Hematopoietic multipotent progenitor cell treated with erythropoietin and hydrocortisone succinate and interleukin-3 and kit ligand, for 6 days (in vitro differentiated cells): ENCODE measurements around the gene PSMC3IP.
"Not testable (repeated sequence)": the region's sequence is repeated elsewhere in the genome, so short reads cannot be mapped to it uniquely, and the experiment has no call there.

ENCODE experiments used
- DNase-seq: peaks from one replicate; pipeline ENCODE4 v3.0.0-alpha.2; 2015

The PSMC3IP gene, protein sequence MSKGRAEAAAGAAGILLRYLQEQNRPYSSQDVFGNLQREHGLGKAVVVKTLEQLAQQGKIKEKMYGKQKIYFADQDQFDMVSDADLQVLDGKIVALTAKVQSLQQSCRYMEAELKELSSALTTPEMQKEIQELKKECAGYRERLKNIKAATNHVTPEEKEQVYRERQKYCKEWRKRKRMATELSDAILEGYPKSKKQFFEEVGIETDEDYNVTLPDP

DNA sequence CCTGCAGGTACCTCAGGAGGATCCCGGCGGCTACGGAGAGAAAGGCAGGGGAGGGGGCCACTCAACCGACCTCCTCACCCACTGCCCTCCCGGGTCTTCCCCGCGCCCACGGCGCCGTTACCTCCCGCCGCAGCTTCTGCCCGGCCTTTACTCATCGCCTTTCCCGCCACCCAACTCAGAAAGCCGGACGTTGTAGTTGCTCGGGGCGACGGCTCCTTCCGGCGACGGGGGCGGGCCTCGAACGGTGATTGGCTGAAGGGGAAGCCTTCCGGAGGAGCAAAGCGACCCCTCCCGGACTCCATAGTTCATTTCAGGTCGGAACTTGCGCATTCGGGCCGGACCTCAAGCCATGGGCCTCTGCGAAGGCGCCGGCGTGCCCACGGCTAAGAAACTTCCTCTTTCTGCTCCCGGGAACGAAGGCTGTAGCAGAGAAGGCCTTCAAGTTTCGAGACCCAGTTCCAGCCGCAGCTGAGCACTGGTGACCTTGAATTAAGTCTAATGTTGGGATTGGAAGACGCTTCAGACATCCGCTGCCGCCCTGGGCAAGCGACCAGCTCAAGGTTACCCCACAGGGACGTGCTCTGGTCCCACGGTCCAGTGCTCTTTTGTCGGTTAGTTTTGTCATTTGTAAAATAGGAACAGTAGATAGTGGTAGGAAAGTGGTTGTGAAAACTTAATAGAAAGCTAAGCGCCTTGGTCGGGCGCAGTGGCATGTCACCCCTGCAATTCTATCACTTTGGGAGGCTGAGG lies at the start of gene PSMC3IP:
TSS of gene PSMC3IP (minus strand) at position 198 of the 750 bp plus-strand sequence. CDS start at position 155, 43 bp downstream.
- DNase-seq, result peak; percentile 98

DNA sequence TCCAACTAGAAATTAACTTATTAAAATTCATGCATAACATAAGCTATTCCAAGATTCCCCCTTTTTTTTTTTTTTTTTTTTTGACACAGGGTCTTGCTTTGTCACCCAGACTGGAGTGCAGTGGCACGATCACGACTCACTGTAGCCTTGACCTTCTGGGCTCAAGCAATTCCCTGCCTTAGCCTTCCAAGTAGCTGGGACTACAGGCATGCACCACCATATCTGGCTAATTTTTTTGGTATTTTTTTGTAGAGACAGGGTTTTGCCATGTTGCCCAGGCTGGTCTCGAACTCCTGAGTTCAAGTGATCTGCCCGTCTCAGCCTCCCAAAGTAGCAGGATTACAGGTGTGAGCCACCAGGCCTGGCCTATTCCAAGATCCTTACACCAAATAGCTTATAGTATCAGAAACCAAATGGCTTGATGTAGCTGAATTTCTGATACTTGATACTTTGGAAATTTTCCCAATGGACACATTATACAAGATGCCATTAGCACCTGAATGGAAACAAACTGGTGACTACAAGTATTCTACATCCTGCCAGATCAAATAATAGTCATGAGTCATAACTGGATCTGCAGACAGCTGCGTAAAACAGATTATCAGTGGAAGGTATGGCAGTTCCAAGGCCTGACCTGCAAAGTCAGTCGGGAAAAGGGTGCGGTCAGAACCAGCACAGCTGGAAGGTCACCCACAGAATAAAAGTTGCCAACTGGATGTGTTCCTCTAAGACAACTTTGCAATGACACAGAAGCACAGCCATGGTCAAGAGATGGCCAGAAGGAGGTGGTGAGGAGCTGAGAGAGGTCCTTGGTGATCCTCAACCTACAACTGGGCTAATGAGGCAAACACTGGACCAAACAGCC lies 46.4 kb upstream of the PSMC3IP start:
- peak; percentile 95 for DNase-seq

DNA sequence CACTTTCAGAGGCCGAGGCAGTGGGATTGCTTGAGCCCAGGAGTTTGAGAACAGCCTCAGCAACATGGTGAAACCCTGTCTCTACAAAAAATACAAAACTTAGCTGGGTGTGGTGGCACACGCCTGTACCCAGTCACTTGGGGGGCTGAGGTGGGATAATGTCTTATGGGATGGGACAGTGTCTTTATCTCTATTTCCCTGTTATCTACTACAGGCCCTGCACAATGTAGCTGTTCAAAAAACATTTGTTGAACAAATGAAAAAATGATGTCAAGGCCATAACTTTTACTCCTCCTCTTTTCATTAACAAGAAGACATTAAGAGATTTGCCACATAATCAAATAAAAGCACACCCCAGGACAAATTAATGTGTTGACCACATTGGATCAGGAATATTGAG lies 45.7 kb upstream of the PSMC3IP start:
- DNase-seq, result peak; percentile 75

DNA sequence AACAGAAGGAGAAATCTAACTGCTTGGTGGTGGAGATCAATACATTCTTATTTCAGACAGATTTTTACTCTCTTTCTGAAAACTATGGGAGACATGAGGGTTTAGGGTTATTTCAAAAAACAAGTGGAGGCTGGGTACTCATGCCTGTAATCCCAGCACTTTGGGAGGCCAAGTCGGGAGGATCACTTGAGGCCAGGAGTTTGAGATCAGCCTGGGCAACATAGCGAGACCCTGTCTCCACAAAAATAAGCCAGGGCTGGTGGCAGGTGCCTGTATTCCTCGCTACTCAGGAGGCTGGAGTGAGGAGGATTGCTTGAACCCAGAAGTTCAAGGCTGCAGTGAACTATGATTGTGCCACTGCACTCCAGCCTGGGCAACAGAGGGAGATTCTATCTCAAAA lies 44.5 kb upstream of the PSMC3IP start:
- not testable (repeated sequence) for DNase-seq

DNA sequence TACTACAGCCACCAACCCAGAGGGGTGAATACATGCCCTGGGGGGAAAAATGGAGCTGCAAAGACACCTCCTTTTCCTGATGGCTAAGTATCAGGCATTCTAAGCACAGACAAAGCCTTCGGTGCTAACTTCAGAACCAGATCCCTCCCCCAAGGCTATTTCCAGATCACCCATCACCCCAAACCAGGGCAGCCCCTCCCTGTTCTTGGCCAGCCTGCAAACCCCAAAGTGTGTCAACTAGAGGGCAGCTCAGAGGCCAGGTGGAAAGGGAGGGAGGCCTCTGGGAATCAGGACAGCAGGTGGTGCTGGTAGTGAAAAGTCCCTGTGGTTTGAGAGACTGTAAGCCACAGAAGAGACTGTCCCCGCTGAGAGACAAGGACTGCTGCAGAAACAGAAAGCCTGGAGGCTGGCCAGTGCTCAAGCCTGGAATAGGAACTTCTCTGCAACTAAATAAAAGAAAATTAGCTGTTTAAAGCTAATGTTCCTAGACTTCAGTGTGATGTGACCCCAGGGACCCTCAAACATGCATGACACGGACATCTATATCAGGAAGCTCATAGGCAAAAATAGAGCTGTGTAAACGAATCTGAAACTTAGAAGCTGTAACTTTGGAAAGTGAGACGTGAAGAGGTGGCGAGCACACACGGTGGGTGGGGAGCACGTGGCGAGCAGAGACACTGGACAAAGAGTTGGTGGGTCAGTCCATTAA lies 41.1 kb upstream of the PSMC3IP start:
- peak; percentile 79 for DNase-seq

DNA sequence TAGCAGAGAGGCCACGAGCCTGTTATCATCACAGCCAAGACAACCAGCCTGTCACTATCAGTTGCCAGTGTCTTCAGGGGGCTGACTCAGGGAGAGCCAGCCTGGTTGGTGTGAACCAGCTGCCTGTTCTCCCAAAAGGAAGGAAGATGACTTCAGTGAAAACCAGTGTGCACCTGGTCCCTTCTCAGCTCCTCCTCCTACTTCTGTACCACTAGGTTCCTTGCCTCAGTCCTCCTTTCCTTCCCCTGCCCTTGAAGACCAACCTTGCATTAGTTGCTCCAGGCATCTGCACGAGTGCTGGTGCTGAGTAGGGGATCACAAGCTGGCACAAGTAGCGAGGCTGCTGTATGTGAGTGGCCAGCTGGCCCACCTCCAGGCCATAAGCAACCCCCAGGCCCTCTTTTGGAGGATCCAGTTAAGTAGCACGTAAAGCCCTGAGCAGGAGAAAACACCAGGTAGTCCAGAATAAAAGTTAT lies 40.5 kb upstream of the PSMC3IP start:
- DNase-seq, result peak; percentile 92

DNA sequence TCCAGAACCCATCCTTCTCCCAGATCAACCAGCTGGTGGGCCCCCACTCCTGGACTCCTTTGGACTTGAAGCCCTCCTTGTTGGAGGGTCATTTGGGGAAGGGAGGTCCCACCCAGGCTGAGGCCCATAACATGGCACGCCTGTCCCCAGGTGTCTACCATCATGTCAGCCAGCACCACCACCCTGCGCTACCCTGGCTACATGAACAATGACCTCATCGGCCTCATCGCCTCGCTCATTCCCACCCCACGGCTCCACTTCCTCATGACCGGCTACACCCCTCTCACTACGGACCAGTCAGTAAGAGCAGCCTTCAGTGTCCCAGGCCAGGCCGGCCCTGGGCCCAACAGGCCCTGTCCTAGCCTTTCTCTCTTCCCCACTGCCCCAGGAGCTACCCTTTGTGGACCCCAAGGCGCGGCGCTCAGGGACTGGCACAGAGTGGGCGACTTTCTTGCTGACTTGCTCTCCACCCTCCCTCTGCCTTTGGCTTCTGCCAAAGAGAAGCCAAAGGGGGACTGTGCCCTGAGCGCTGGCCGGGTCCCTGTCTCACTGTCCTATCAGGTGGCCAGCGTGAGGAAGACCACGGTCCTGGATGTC lies 36.3 kb upstream of the PSMC3IP start:
- DNase-seq, result no peak

DNA sequence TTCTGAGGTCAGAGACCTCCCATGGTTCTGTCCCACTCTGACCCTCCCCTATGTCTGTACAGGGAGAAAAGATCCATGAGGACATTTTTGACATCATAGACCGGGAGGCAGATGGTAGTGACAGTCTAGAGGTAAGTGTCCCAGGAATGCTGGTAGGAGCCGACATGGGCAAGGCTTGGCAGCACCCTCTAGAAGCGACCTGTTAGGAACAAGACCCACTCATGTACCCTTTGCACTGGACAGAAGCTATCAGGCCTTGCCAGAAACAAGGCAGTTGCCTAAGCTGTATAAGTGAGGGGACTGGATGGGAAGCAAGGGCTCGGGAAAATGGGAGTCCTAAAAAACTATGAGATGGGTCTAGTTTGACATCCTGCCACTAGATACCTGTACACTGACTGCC lies 34.5 kb upstream of the PSMC3IP start:
- DNase-seq, result no peak

DNA sequence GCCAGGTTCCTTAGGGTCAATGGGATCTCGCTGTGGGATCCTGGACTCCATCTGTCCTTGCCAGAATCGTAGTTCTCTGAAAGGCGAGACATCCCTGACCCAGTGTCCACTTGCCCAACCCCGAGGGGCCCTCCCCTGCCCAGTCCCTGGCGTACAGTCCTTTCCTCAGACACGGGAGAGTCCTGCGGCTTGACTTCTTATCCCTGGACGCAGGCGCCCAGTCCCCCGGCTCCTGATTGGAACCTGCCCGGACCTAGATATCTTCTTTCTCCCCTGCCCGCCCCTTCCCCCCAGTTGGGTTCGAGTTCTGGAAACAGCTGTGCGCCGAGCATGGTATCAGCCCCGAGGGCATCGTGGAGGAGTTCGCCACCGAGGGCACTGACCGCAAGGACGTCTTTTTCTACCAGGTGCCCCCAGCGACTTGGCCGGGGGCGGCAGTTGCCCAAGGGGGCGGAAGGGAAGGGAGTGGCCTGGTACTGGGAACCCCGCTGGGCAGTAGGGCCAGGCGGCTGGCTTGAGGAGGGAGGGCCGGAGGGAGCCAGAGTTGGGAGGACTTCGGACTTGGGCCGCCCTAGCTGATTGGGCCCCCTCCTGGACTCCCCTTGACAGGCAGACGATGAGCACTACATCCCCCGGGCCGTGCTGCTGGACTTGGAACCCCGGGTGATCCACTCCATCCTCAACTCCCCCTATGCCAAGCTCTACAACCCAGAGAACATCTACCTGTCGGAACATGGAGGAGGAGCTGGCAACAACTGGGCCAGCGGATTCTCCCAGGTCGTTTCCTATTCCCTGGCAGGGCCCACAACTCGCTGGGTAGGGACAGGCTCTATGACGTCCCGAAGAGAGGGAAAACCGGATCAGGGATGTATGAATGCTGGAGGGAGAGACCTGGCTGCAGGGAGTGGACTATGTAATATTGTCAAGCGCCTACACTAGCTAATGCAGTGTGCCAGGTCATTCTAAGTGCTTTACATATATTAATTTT lies 32.6 kb upstream of the PSMC3IP start:
- DNase-seq, result peak; percentile 59

DNA sequence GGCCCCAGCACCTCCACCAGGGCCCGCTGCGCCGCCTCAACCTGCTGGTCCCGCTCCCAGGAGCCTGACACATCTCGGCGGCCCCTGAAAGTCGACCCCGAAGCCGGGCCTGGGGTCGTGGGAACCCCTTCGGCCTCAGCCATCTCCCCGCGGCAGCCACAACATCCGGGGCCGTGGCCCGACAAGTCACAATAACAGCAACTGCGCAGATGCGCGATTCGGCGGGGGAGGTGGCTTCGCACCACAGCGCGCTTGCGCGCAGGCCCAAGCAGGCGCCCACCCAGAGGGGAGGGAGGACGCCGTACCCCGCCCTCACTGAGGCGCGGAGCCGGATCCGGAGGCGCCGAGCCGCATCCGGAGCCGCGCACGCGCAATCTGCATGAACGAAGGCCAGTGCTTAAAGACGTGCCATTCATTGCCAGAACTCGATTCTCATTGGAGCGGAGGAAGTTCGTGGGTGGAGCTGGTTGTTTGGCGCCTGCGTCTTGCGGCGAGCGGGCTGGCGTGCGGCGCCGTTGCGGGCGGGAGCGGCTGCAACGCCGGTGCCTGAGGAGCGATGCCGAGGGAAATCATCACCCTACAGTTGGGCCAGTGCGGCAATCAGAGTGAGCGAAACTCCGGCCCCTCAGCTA lies 31.8 kb upstream of the PSMC3IP start, which contains the start of the genes RETREG3 and TUBG1:
TSS of gene RETREG3 (minus strand) at position 193 of the 632 bp plus-strand sequence. CDS start at position 143, 50 bp downstream.
TSS of gene TUBG1 (plus strand) at position 502 of the 632 bp plus-strand sequence. CDS start at position 557, 55 bp downstream.
- DNase-seq, result peak; percentile 100

DNA sequence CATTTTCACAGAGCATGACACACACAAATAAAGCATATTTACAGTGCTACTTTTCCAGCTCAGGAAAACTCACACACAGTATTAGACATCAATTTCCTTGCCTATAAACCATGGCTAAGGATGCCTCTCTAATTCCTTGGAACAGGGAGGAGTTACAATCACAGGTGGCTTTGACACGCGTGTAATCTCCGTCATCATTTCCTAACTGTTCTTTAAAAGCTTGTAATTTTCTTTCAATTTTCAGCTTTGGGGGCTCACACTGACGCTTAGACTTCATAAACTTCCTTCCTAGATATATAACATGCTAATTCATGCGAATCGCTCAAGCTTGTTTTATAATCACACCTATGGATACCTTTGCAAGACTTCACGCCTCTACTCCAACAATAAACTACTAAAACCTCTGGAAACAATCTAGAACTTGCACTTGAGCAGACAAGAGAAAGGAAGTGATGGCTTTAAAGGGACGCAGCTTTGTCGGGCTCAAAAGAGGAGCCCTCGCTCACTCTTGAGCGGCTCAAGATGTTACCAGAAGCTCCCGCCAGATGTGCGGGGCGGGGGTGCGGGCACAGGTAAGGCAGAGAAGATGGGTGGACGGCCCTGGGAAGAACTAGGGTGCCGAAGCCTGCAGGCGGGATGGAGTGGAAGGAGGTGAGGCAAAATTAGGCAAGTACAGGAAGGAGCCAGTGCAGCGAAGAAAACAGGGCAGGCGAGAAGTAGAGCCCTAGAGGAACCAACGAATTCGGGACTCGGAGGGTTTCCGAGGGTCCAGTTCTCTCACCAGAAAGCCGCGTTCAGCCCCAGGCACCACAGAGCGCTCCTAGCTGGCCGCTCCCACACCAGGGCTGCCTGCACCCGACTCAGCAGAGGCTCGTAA lies 31.0 kb upstream of the PSMC3IP start:
- DNase-seq, result peak; percentile 34

DNA sequence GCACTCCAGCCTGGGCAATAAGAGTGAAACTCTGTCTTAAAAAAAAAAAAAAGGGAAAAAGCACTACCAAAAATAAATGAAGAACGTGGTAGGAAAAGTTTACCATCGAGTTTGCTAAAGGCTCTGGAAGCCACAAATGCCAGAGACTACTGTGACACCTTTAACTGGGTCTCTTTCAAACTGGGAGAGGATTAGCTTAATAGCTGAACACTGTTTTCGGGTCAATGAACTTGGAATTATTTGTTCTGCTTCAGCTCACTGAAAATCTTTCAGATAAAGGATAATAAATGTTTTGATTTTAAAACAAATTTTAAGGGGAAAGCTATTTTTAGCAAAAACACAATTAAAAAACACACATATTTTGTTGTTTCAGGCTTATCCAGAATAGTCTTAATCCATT lies 30.2 kb upstream of the PSMC3IP start:
- DNase-seq, result no peak

DNA sequence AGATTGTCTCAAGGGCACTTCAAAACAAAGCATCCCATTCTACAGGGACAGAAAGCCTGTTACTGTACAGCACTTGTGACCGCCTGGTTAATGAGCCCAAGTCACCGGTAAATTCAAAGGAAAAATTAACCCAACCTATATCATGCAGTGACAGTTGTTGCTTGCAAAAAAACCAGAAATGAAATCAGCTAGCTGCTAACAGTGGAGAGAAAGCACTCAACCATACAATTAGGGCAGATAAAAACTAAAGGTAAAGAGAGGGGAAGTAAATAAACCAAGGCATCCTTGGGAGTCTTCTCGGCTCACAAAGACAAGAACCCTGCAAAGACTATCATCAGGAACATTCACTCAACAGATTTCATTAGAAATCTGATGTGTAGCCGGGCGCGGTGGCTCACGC lies 25.8 kb upstream of the PSMC3IP start:
- no peak for DNase-seq

DNA sequence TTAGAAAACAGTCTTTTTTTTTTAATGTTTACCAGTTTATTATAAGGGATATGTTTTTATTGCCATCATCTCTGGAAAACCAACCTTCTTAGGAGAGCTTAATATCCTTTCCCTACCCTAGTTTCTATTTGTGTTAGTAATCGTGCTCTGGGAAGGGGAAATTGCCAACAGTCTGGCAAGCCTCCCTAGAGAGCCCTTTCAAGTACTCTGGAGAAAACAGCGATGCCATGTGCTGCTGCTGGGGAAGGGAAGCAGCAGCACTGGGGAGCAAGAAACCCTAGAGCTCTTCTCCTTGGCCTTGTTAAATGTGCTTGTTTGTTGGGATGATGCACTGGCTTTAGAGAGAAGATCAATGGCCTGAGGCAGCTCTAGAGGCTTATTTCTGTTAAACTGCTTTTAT lies 21.4 kb upstream of the PSMC3IP start:
- no peak for DNase-seq

DNA sequence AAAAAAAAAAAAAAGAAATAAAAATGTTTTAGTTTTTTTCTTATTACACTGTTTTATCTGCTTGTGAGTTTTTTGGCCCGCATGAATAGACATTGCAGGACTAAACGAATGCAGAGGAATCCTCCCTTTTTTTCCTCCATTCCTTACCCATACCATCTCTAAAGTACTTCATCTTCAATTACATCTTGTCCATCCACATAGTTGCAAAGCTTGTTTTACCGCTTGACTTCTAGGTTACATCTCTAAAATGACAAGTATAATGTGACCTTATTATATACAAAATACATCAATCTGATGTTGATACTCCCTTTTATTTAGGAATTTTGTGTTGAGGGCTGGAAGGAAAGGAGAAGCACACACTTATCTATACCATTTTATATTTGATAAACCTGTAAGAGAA lies 18.9 kb upstream of the PSMC3IP start:
- no peak for DNase-seq

DNA sequence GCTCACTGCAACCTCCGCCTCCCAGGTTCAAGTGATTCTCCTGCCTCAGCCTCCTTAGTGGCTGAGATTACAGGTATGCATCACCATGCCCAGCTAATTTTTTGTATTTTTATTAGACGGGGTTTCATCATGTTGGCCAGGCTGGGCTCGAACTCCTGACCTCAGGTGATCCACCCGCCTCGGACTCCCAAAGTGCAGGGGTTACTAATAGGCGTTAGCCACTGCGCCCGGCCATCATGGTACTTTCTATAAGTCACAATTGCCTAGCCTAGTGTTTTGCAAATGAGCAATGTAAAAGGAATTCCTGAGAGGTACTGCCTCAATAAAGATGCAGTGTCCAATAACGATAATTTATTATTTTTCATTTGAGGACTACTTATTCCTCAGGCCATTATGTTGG lies 13.9 kb upstream of the PSMC3IP start:
- DNase-seq, result no peak

DNA sequence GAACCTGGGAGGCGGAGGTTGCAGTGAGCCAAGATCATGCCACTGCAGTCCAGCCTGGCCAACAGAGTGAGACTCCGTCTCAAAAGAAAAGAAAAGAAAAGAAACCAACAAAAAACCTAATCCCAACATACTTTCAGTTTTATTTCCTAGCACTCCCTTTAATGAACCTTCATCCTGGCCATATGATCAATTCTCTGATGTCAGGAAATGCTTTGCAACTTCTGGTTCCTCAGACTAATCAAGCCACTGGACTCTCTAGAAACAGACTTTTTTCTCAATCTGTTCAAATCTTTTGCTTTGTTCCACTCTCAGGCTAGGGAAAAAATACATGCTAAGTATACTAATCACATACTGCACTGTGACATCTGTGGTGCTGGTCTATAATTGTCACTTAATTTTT lies 13.4 kb upstream of the PSMC3IP start:
- no peak for DNase-seq

DNA sequence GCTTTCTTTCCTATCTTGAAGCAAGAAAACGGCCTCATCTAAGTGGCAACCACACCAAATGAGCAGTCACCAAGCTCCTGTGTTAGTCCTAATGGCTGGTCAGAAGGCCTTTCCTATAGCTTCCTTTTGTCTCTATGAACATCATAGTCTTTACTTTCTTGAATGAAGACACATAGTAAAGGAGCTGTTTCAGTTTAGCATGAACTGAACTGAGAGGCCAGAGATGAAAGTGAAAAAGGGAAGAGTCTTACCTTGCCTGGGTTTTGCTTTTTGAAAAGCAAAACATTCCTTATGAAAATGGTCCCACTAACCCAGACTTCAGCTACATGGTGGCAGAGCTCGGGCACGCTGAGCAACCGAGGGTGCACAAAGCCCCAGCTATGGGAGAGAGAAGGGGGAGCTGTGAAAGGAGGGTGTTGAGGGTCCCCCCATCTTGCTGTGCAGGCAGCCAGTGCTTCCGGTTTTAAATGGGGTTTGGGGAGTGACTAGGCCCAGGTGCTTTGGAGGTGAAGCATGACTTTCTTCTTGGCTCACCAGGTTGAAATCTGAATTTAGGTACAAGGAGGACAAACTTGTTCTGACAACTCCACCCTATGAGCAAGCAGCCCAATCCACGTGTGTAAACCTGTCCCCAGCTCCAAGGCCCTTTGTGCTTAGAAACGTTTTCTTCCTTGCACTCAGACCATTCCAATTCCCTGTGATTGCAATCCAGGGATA lies 9.1 kb upstream of the PSMC3IP start:
- DNase-seq, result no peak

DNA sequence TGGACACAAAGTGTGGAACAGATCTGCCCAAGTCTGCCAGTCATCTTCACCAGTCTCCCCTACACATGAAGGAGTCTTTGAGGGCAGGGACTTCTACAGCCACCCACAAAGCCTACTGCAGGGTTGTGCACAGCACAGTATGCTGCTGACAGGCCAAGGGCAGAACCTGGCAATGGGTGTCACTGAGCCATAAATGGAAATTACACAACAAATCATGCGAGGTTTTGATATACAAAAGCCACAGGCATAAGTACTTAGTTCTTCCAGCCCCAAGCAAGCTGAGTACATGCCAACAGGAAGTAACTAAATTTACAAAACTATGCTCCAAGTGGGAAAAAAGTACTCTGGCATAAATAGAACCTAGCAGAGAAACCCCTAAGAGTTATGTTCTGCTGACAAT lies 7.8 kb upstream of the PSMC3IP start:
- DNase-seq, result peak; percentile 13
